Fibroblast of lung (primary cell): ENCODE data around the gene PGD.

Experiments
- EZH2 ChIP-seq: IDR thresholded peaks from 2 replicates; pipeline ENCODE4 v1.5.1; 2012; ENCODE audit warnings: low read length, control low read depth, mild to moderate bottlenecking; ENCODE audit errors: missing control alignments
- TF ChIP-seq, protein P1 (sequence below), 2 donors: IDR thresholded peaks in 1 of 2; conservative IDR thresholded peaks in 1 of 2; 1 replicate in 1 of 2; 2 replicates in 1 of 2; pipeline ENCODE4 v1.5.1; 2011 to 2012; ENCODE audit warnings: low read length in 2 of 2, control low read depth in 1 of 2, inconsistent platforms in 1 of 2, low read depth in 1 of 2, mild to moderate bottlenecking in 1 of 2

DNA sequence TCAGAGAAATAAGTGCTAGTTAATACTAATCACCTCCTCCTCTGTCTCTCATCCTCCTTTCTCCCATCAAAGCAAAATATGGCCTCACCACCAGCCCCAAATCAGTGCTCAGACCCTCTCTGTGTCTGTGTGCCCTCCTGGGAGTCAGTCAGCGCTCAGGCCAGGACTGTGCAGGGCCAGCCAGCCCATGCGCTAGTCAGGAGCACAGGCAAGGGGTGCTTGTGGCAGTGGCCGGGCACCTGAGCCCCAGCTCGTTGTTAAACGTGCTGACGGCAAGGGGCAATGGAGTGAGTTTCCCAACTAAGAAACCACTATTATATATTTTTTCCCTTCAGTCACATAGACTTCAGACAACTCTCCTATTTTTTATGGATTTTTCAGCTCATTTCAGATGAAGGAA, 19.2 kb upstream of the PGD start:
- no peak for TF ChIP-seq EZH2
- TF ChIP-seq, protein P1, sequence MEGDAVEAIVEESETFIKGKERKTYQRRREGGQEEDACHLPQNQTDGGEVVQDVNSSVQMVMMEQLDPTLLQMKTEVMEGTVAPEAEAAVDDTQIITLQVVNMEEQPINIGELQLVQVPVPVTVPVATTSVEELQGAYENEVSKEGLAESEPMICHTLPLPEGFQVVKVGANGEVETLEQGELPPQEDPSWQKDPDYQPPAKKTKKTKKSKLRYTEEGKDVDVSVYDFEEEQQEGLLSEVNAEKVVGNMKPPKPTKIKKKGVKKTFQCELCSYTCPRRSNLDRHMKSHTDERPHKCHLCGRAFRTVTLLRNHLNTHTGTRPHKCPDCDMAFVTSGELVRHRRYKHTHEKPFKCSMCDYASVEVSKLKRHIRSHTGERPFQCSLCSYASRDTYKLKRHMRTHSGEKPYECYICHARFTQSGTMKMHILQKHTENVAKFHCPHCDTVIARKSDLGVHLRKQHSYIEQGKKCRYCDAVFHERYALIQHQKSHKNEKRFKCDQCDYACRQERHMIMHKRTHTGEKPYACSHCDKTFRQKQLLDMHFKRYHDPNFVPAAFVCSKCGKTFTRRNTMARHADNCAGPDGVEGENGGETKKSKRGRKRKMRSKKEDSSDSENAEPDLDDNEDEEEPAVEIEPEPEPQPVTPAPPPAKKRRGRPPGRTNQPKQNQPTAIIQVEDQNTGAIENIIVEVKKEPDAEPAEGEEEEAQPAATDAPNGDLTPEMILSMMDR (conservative IDR thresholded peaks at IDR 0.05 in 1 of 2, IDR thresholded peaks at IDR 0.05 in 1 of 2; ENCODE audit: low read depth in 1 of 2, low read length in 2 of 2): no peak
